Measurements from ENCODE around the gene ZNF709.
A peak's percentile ranks its signal among the peaks of the same experiment; 100 is the strongest.
"Not testable (repeated sequence)": the region's sequence is repeated elsewhere in the genome, so short reads cannot be mapped to it uniquely, and the experiment has no call there.

Gene ZNF709

DNA sequence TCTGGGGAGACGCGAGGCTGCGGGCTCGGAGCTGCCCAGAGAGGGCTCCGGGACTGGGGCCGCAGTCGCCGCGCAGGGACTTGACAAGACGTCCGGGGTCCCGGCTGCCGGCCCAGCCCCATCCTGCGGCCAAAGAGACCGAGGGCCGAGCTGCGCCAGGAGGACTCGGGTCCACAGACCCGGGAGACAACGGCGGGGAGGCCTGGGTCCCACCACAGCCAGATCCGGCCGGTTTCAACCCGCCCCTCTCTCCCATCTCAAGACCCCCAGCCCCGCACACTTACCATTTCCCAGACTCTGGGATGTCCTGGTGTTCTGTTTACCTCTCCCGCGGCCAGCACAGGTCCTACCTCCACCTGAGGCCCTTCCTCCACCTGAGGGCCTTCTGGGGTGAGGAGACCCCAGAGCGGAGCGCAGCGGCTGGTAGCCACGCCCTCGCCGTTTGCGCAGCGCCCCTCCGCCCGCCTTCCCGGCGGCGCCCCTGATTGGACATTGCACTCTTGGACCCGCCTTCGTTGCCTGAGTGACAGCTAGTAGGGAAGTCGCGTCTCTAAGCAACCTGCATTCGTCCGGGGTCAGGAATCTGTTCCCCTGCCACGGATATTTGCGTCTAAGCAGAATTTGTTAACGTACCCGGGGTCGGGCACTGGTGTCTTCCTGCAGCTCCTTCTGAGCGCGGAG is at the start of gene ZNF709:
Gene ZNF709 (minus strand): TSS at position 446 of the 681 bp plus-strand sequence. CDS start 159 bp downstream, at position 287.
- DNase-seq, result peak; percentile 67

GRCh38 chr19:12527034-12527836 is 42.6 kb upstream of the ZNF709 start:
- DNase-seq, result no peak

DNA sequence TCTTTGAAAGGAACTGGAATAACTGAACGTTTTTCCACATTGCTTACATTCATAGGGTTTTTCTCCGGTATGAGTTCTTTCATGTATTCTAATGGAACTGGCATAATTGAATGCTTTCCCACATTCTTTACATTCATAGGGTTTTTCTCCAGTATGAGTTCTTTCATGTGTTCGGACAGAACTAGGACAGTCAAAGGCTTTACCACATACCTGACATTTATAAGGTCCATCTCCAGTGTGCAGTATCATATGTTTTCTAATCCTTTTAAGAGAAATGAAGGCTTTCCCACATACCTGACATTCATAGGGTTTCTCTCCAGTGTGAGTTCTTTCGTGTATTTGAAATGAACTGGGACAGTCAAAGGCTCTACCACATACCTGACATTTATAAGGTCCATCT is 41.9 kb upstream of the ZNF709 start:
- DNase-seq, result no peak

GRCh38 chr19:12521996-12522395 is 37.4 kb upstream of the ZNF709 start:
- DNase-seq, result no peak

DNA sequence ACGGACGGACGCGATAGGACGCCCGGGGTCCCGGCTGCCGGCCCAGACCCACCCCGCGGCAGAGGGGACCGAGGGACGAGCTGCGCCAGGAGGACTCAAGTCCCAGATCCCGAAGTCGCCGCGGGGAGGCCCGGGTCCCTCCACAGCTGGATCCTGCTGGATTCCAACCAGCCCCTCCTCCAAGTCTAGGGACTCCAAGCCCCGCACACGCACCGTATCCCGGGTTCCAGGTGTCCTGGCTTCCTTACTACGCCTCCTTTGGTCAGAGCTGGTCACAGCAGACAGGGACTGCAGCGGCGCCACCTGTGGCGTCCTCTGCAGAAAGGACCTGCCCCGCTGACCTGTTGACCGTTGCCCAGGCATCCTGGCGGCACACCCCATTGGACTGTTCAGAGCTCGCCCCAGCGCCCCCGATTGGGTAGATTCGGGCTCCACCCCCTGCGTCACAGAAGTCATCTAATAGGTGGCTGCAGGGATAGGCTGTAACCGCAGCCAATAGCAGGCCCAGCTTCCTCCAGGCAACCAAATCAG is 29.0 kb upstream of the ZNF709 start:
- no peak for DNase-seq

DNA sequence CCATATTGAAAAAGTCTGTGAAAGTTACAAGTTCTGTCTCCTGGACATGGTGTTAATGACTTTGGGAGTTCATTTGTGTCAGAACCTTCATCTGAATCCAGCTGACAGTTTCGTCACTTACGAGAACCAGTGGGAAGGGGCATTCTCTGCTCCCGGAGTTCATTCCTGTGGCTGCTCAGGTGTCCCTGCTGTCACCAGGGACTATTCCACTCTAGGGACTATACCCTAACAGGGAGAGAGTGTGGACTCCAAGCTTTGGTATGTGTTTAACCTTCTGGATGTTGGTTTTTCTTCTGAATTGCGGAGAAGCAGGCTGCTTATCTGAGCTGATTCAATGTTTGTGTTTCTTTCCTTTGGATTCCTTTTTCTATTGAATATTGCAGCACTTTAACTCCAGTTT is 12.4 kb upstream of the ZNF709 start:
- no peak for DNase-seq

DNA sequence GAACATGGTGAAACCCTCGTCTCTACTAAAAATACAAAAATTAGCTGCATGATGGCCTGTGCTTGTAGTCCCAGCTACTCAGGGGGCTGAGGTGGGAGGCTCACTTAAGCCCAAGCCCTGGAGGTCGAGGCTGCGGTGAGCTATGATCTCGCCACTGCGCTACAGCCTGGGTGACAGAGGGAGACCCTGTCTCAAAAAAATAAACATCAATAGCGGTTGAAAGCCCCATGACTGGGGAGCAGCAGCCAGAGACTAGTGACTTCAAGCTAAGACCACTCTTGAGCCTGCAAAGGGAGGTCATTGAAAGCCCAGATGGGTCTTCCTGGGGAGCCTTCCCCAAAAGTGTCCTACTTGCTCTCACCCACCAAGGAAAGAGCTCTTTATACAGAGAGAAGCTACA is 11.9 kb upstream of the ZNF709 start:
- no peak for DNase-seq

GRCh38 chr19:12495002-12495802 is 10.6 kb upstream of the ZNF709 start:
- DNase-seq, result peak; percentile 92

DNA sequence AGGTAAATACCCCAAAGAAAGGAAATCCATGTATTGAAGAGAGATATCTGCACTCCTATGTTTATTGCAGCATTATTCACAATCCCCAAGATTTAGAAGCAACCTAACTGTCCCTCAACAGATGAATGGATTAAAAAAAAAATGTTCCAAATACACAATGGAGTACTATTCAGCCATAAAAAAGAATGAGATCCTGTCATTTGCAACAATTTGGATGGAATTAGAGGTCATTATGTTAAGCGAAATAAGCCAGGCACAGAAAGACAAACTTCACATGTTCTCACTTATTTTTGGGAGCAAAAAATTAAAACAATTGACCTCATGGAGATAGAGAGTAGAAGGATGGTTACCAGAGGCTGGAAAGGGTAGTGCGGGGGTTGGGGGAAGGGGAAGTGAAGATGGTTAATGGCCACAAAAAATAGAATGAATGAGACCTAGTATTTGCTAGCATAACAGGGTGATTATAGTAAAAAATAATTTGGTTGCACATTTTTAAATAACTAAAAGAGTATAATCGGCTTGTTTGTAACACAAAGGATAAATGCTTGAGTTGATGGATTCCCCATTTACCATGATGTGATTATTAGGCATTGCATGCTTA is 9.7 kb upstream of the ZNF709 start:
- DNase-seq, result no peak

DNA sequence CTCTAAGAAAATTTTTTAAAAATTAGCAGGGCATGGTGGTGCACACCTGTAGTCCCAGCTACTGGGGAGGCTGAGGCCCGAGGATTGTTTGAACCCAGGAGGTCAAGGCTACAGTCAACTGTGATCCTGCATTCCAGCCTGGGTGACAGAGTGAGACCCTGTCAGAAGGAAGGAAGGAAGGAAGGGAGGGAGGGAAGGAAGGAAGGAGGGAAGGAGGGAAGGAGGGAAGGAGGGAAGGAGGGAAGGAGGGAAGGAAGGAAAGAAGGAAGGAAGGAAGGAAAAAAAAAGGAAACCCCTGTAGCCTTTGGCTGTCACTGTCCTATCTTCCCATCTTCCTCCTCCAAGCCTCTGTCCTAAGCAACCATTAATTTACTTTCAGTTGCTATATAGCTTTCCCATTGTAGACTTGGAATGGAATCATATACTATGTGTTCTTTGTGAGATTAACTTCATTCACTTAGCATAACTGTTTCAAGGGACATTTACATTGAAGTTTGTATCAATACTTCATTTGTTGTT is 1.7 kb upstream of the ZNF709 start:
- DNase-seq, result not testable (repeated sequence)

GRCh38 chr19:12485571-12485970 is 955 bp upstream of the ZNF709 start:
- DNase-seq, result no peak

GRCh38 chr19:12485052-12485416 is 418 bp upstream of the ZNF709 start:
- no peak for DNase-seq

GRCh38 chr19:12484011-12484370 is 625 bp downstream of the ZNF709 start:
- DNase-seq, result no peak

- no peak for DNase-seq
Observed at GRCh38 chr19:12482509-12482886, 2.1 kb downstream of the ZNF709 start.

DNA sequence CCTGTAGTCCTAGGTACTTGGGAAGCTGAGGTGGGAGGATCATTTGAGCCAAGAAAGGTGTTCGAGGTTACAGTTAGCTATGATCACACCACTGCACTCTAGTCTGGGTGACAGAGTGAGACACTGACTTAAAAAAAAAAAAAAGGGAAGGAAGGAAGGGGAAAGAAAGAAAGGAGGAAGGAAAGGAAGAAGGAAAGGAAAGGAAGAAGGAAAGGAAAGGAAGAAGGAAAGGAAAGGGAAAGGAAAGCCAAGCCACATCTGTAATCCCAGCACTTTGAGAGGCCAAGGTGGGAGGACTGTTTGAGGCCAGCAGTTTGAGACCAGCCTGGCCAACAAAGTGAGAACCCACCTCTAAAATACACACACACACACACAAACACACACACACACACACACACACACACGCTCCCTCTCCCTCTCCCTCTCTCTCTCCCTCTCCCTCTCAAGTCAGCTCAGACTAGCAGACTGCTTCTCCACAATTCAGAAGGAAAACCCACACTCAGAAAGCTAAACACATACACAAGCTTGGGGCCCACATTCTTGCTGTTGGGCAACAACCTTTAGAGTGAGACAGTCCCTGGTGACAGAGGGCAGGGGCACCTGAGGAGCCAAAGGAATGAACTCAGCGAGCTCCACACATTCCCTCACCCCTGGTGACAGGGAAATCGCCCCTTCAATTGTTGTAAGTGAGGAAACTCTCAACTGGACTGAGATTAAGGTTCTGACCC is 2.7 kb downstream of the ZNF709 start:
- DNase-seq, result no peak

- DNase-seq, result no peak
Observed at GRCh38 chr19:12478234-12478941, 6.2 kb downstream of the ZNF709 start.

GRCh38 chr19:12467651-12468050 is 17.0 kb downstream of the ZNF709 start:
- not testable (repeated sequence) for DNase-seq

DNA sequence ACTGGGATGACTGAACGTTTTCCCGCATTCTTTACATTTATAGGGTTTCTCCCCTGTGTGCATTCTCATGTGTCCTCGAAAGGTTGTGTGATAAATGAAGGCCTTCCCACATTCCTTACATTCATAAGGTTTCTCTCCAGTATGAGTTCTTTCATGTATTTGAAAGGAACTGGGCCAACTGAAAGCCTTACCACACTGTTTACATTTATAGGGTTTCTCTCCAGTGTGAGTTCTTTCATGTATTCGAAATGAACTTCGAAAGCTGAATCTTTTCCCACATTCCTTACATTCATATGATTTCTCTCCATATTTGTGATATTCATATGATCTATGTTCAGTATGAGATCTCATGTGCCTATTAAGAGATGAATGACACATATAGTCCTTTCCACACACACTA is 19.4 kb downstream of the ZNF709 start:
- DNase-seq, result no peak

- no peak for DNase-seq
Observed at GRCh38 chr19:12464769-12465168, 19.8 kb downstream of the ZNF709 start.

GRCh38 chr19:12464139-12464538 is 20.5 kb downstream of the ZNF709 start:
- DNase-seq, result not testable (repeated sequence)

- DNase-seq, result peak; percentile 21
Observed at GRCh38 chr19:12453495-12453894, 31.1 kb downstream of the ZNF709 start.
